ENCODE measurements around the gene VPS13D.

DNA sequence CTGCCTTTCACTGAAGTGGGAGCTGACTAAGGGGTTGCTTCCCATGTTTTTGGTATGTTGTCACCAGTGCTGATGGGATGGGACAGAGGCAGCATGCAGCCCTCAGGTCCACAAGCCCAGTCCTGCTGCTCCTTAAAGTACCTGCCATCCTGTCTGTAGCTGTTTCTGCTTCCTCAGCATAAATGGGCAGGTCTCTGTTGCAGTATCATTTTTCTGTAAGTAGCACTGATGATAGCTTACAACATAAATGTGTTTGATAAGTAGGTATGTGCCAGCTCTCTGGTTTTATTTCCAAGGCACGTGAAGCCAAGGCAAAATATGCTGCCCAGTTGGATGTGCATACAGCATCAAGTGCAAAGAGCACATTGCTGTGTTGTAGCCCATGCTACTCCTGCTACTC is 173.0 kb downstream of the VPS13D start:
- TF ChIP-seq, protein P1, sequence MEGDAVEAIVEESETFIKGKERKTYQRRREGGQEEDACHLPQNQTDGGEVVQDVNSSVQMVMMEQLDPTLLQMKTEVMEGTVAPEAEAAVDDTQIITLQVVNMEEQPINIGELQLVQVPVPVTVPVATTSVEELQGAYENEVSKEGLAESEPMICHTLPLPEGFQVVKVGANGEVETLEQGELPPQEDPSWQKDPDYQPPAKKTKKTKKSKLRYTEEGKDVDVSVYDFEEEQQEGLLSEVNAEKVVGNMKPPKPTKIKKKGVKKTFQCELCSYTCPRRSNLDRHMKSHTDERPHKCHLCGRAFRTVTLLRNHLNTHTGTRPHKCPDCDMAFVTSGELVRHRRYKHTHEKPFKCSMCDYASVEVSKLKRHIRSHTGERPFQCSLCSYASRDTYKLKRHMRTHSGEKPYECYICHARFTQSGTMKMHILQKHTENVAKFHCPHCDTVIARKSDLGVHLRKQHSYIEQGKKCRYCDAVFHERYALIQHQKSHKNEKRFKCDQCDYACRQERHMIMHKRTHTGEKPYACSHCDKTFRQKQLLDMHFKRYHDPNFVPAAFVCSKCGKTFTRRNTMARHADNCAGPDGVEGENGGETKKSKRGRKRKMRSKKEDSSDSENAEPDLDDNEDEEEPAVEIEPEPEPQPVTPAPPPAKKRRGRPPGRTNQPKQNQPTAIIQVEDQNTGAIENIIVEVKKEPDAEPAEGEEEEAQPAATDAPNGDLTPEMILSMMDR (IDR thresholded peaks at IDR 0.05), result no peak
- no peak for TF ChIP-seq POLR2A (IDR thresholded peaks at IDR 0.05)

Measured in Peyer's patch (tissue), 4 donors.